ENCODE results near the gene PHACTR4.

DNA sequence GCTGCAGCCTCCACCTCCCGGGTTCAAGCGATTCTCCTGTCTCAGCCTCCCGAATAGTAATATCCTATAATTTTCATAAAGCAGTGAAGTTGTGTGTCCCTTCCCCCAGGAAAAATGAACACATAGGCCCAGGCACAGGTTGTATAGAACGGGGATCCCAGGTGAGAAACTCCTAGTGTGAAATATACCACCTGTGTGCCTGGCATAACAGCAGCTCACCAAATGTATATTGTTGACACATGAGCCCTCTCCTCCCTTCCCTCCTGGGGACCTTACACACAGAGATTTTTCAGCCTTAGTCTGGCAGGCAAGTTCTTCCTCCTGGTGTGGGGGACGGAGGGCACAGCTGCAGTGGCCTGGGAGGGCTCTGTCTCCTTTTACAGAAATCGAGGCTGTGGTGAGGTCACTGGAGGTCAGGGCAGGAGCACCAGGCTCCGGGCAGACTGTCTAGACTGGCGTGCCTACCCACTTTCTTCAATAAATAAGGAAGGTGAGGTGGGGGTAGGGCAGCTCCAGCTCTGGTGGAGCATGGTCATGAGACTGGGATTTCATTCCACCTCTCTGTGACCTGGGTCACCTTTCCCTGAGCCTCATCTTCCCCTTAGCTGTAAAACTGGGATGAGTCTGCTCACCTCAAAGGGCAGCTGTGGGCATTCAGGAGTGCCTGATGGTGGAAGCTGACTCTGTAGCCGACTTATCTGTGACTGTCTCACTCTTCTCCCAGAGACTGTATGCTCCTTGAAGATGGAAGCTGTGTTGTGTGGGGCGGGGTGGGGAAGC lies 150.6 kb downstream of the PHACTR4 start:
- TF ChIP-seq, protein P1, sequence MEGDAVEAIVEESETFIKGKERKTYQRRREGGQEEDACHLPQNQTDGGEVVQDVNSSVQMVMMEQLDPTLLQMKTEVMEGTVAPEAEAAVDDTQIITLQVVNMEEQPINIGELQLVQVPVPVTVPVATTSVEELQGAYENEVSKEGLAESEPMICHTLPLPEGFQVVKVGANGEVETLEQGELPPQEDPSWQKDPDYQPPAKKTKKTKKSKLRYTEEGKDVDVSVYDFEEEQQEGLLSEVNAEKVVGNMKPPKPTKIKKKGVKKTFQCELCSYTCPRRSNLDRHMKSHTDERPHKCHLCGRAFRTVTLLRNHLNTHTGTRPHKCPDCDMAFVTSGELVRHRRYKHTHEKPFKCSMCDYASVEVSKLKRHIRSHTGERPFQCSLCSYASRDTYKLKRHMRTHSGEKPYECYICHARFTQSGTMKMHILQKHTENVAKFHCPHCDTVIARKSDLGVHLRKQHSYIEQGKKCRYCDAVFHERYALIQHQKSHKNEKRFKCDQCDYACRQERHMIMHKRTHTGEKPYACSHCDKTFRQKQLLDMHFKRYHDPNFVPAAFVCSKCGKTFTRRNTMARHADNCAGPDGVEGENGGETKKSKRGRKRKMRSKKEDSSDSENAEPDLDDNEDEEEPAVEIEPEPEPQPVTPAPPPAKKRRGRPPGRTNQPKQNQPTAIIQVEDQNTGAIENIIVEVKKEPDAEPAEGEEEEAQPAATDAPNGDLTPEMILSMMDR (IDR thresholded peaks at IDR 0.05; ENCODE audit: extremely low read depth in 1 of 2, insufficient read depth in 1 of 2, low read depth in 1 of 2, low read length in 2 of 2), result no peak
- no peak for TF ChIP-seq POLR2A (IDR thresholded peaks at IDR 0.05; ENCODE audit: low read depth, low read length)
- no peak for TF ChIP-seq GATA2 (IDR thresholded peaks at IDR 0.05; ENCODE audit: insufficient read depth, insufficient read length, low read depth, low read length)
- TF ChIP-seq EZH2 (IDR thresholded peaks at IDR 0.05; ENCODE audit: borderline replicate concordance, low read depth, low read length, severe bottlenecking), result no peak
- TF ChIP-seq POLR2AphosphoS5 (IDR thresholded peaks at IDR 0.05; ENCODE audit: insufficient read depth, low read depth, low read length), result no peak

Measured in endothelial cell of umbilical vein (primary cell).